HT1080 (cell line): ENCODE data around the gene FAXDC2. TPM values are rescaled to one million over a fixed set of nuclear protein-coding genes. Genes with fewer than 3 reads are reported as not detected.
A peak's percentile ranks its signal among the peaks of the same experiment; 100 is the strongest.

Source experiments
- DNase-seq: peaks from one replicate; pipeline ENCODE4 v3.0.0-alpha.2; 2015; ENCODE audit warnings: low read depth
- polyA plus RNA-seq, 2 experiments: library from polyadenylated mRNA; depleted of rRNA; stranded (reverse); fragments of >200 nt; gene quantifications; 2 replicates each; pipeline ENCODE4 v1.2.3, GENCODE V29; 2015
- total RNA-seq: library from RNA; depleted of rRNA; stranded (reverse); fragments of >200 nt; shearing (Covaris generic); gene quantifications from 2 replicates; pipeline ENCODE4 v1.2.3, GENCODE V29; 2014; rRNA removed

FAXDC2 gene
- 0.90 and 1.4 TPM in 2 replicates for total RNA-seq
- 2.5 and 2.8 TPM in 2 replicates for polyA plus RNA-seq (2015; cell fraction: cytosol; rRNA removed)
- 5.4 and 6.9 TPM in 2 replicates for polyA plus RNA-seq (2015; cell fraction: nucleus; rRNA removed)

GRCh38 chr5:154850255-154851062 is at the start of gene FAXDC2:
Gene FAXDC2, minus strand, starts transcription at chr5:154850603. Its CDS starts 12,425 bp downstream, at chr5:154838178.
- DNase-seq: peak; percentile 68

DNA sequence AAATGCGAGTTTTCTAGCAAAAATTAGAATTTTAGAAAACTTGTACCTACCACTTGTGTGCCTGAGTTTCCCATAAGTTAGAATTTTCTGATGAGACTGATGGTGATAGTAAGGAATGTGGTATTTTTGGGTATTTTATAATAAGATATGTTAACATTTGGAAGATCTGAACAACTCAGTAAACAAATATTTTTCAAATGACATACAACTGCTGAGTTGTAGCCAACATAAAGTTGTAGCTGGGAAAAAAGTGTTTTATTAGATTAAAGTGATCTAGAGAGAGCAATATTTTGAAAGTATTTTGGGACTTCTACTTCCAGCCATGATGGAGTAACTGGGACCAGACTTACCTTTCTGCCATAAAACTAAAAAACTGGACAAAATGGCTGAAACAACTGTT is 49.7 kb upstream of the FAXDC2 start:
- DNase-seq: no peak

GRCh38 chr5:154899151-154899816 is 48.9 kb upstream of the FAXDC2 start:
- no peak for DNase-seq

- DNase-seq: no peak
Observed at GRCh38 chr5:154898210-154898609, 47.8 kb upstream of the FAXDC2 start.

- no peak for DNase-seq
Observed at GRCh38 chr5:154896562-154897165, 46.3 kb upstream of the FAXDC2 start.

DNA sequence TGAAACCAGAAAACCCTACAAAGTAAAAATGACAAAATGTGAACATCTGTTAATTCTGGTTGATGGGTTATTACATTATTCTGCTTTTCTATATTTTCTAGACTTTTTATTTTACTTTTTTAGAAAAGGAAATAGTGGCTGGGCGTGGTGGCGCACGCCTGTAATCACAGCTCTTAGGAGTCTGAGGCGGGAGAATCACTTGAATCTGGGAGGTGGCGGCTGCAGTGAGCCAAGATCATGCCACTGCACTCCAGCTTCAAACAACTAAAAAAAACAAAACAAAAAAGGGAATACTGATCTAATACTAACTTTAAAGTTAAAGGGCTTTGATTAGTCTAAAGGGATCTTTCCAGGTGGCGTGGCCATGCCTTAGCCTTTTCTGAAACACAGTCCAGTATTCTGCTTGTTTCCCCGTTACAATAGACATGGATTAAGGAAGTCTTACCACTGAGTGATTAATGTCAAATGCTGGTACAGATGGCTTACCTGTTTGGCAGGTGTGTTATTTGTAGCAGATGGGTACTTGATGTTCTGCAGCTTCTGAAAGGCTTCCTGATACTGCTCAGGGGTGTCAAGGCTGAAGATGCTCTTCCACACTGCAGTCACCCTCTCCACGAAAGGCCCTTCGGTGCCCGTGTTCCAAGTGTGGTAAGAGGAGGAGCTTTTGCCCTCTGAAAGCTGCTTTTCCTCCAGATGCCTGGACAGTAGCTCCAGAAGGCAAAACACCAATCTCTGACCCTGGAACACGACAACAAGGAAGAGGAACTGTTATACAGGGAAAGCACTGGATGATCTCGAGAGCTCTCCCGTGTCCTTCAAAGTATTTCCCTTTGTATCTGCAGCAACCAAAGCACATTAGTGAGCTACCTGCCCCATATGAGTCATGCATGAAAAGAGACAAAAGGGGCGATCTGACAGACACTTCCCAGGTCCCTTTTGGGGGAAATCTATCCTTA is 45.5 kb upstream of the FAXDC2 start:
- DNase-seq: no peak

- DNase-seq: no peak
Observed at GRCh38 chr5:154893381-154893780, 43.0 kb upstream of the FAXDC2 start.

- peak; percentile 40 for DNase-seq
Observed at GRCh38 chr5:154892369-154892771, 42.0 kb upstream of the FAXDC2 start.

GRCh38 chr5:154885439-154885838 is 35.0 kb upstream of the FAXDC2 start:
- DNase-seq: no peak

- DNase-seq: no peak
Observed at GRCh38 chr5:154884424-154884823, 34.0 kb upstream of the FAXDC2 start.

- DNase-seq: no peak
Observed at GRCh38 chr5:154881986-154882385, 31.6 kb upstream of the FAXDC2 start.

GRCh38 chr5:154878642-154879335 is 28.4 kb upstream of the FAXDC2 start:
- no peak for DNase-seq

DNA sequence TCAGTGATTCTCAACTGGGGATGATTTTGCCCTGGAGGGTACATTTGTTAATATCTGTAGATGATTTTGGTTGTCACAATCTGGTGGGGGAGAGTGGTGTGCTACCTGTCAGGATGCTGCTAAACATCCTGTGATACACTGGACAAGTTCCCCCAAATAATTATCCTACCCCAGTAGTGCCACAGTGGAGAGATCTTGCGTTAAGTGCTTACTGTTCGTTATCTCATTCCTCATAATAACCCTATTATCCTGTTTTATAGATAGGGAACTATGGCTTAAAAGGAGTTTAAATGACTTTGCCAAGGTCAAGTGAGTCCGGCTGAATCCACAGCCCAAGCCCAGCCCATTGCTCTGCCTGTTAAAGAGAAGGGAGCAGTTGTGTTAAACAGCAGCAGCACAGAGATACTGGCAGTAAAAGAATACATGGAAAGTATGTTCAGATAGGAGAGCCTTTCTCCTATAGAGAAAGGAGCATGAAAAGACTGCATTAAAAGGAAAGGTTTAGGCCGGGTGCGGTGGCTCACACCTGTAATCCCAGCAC is 23.5 kb upstream of the FAXDC2 start:
- no peak for DNase-seq

DNA sequence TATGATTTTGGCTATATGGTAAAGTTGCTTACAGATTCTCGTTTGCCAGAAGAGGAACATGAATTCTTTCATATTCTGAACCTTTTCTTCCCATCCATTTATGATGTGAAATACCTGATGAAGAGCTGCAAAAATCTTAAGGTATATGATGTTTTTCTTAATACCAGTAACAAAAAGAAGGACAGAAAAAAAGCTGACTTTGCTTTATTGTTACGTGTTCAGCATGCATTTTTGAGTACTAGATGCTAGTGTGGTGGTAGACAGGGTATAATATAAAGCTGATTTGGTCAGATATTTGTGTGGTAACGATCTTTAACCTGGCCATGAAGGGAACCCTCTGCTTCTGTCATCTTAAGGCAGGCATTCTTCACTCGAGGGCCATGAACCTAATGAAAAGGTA is 21.3 kb upstream of the FAXDC2 start:
- no peak for DNase-seq

DNA sequence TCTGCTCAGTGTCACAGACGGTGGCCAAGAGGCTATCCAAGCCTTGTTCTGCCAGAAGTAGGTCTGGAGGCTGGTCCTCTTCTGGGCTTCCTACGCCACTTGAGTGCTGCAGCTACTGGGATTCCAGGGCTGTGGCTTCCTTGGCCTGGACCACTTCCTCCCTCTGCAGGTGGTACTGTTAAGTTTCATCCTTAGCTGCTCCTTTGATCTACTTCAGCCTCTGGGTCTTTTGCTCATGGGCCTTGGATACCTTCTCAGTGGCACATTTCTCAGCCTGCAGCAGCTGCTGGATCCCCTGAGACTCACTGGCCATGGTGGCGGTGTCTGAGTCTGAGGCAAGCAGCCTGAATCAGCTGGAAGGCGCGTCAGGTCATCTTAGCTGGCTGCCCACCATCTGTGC is 18.3 kb upstream of the FAXDC2 start:
- DNase-seq: peak; percentile 15

- no peak for DNase-seq
Observed at GRCh38 chr5:154866841-154867240, 16.4 kb upstream of the FAXDC2 start.

DNA sequence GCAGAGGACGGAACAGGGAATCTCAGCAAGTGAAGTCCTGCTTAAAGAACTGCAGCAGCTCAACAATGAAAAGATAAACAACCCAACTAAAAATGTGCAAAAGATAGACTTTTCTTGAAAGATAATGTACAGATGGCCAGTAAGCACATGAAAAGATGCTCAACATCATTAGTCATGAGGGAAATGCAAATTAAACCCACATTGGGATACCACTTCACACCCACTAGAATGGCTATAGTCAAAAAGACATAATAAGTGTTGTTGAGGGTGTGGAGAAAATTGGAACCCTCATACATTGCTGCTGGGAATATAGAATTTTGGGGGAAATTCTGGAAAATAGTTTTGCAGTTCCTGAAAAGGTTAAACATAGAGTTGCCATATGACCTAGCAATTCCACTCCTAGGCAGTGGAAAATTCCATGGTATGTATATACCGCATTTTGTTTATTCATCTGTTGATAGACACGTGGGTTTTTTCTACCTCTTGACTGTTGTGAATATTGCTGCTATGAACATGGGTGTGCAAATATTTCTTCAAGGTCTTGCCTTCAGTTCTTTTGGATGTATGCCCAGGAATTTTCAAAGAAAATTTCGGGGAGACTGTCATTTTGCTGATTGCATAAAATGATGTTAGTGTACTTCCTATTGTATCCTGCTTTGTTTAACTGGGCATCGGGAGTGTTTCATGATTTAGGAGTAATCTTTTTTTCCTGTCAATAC is 15.2 kb upstream of the FAXDC2 start:
- no peak for DNase-seq

DNA sequence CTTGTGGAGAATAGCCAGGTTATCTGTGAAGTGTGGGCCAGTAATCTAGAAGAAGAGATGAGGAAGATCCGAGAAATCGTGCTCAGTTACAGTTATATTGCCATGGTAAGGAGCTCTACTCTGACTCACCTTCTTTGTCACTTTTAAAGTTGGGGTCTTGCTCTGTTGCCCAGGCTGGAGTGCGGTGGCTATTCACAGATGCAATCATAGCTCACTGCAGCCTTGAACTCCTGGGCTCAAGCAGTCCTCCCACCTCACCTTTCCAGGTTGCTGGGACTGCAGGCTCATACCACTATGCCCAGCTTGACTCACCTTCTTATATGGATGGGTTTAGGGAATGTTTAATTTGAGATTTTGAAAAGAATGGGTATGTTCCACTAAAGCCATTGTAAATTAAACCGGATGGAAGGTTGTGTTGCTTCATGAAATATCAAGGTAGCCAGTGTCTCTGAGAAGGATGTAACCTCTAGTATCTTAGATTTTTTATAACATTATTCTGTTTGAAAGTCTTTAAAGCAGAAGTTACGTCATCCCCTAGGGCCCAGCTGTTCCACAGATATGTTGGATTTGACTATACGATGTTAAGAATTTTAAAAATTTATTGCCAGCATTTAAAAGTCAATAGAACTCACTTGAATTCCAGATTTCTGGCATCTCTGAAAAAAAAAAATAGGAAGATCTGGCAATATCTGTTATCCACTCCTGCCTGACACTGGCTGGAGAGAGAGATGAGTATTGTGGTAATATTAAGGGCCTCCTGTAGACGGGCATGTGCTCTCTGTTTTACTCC is 13.1 kb upstream of the FAXDC2 start:
- DNase-seq: no peak

DNA sequence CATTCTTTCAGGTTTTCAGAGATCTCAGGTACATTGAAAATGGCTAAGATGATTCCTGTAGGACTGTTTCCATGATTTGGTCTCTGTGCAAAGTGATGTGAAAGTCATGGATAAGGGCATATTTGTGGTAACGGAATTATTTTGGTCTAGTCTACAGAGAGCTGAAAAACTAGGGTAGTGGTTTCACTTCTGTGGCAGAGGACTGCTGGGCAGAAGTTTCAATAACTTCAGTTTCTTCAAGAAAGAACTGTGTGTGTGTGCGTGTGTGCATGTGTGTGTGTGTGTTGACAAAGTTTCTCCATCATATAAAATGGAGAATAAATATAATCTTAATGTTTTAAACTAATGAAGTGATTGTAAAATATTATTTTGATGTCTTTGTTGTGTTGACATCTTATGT is 12.4 kb upstream of the FAXDC2 start:
- no peak for DNase-seq
